ENCODE data around the gene CIAO3.
"Not testable (repeated sequence)": the region's sequence is repeated elsewhere in the genome, so short reads cannot be mapped to it uniquely, and the experiment has no call there.

The CIAO3 gene

DNA sequence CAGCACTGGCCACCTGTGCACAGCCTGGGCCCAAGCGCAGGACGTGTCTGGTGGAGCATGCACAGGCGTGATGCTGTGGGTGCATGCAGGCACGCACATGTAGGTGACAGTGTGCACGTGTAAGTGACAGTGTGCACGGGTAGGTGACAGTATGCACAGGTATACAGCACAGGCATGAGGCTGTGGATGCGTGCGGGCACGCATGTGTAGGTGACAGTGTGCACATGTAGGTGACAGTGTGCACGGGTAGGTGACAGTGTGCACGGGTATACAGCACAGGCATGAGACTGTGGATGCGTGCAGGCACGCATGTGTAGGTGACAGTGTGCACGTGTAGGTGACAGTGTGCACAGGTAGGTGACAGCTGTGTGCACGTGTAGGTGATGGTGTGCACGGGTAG lies 39.5 kb upstream of the CIAO3 start:
- TF ChIP-seq, protein P1, sequence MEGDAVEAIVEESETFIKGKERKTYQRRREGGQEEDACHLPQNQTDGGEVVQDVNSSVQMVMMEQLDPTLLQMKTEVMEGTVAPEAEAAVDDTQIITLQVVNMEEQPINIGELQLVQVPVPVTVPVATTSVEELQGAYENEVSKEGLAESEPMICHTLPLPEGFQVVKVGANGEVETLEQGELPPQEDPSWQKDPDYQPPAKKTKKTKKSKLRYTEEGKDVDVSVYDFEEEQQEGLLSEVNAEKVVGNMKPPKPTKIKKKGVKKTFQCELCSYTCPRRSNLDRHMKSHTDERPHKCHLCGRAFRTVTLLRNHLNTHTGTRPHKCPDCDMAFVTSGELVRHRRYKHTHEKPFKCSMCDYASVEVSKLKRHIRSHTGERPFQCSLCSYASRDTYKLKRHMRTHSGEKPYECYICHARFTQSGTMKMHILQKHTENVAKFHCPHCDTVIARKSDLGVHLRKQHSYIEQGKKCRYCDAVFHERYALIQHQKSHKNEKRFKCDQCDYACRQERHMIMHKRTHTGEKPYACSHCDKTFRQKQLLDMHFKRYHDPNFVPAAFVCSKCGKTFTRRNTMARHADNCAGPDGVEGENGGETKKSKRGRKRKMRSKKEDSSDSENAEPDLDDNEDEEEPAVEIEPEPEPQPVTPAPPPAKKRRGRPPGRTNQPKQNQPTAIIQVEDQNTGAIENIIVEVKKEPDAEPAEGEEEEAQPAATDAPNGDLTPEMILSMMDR (IDR thresholded peaks at IDR 0.05; ENCODE audit: control insufficient read depth, insufficient read depth, low read depth, low read length, missing control alignments) = no peak
- no peak overlapping the region for H3K4me3 ChIP-seq (ENCODE audit: control insufficient read depth, low read depth, low read length)
- DNase-seq (ENCODE audit: low read depth) = no peak

DNA sequence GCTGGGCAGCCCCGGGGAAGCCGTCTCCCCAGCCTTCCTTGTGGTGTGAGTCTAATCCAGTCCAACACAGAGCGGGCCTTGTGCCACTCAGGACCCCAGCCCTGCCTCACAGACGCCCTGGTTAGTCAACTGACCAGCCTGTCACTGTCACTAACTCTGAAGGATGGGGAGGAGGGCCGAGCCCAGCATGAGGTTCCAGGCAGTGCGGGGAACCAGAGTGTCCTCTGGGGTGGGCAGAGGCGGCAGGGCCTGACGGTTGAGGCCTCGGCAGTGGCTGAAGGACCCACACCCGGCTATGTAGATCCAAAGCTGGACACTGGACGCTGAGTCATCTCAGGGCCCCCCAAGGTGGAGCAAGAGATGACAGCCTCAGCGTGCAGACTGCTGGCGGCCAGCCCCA lies 38.8 kb upstream of the CIAO3 start:
- no peak overlapping the region for H3K4me3 ChIP-seq (ENCODE audit: control insufficient read depth, low read depth, low read length)
- no peak for DNase-seq (ENCODE audit: low read depth)
- TF ChIP-seq, protein P1 (IDR thresholded peaks at IDR 0.05; ENCODE audit: control insufficient read depth, insufficient read depth, low read depth, low read length, missing control alignments) = no peak

DNA sequence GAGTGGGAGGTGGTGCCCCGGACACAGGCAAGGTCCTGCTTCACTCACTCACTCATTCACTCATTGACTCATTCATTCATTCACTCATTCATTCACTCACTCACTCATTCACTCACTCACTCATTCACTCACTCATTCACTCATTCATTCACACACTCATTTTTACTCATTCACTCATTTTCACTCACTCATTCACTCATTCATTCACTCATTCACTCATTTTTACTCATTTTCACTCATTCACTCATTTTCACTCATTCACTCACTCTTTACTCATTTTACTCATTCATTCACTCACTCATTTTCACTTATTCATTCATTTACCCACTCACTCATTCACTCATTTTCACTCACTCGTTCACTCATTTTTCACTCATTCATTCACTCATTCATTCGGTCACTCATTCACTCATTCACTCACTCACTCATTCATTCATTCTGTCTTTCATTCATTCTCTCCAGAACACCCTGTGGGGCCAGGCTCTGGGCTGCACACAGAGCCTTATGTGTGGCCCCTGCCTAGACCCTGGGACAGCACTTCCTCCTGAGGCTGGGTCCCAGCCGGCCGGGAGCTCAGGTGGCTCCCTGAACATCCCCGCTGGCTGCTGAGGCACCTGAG lies 38.2 kb upstream of the CIAO3 start:
- no peak overlapping the region for H3K4me3 ChIP-seq (ENCODE audit: control insufficient read depth, low read depth, low read length)
- TF ChIP-seq, protein P1 (IDR thresholded peaks at IDR 0.05; ENCODE audit: control insufficient read depth, insufficient read depth, low read depth, low read length, missing control alignments) = no peak
- no peak for DNase-seq (ENCODE audit: low read depth)

DNA sequence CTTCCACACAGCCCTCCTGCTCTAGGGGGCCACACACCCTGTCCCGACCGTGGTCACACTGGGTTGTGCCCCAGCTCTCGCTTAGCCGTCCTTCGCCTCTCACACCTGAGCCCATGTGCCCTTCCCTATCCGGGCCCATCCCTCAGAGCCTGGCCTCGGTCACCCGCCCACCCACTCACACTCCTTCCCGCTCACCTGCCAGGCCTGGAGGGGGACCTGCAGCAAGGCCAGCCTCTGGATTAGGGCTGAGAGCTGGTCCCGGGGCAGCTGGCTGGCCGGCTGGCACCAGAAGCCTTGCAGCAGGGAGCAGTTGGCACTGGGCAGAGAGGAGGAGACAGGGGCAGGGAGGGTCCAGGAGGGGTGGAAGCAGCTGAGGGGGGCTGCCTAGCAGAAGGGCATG lies 37.6 kb upstream of the CIAO3 start:
- no peak overlapping the region for H3K4me3 ChIP-seq (ENCODE audit: control insufficient read depth, low read depth, low read length)
- no peak for DNase-seq (ENCODE audit: low read depth)
- TF ChIP-seq, protein P1 (IDR thresholded peaks at IDR 0.05; ENCODE audit: control insufficient read depth, insufficient read depth, low read depth, low read length, missing control alignments) = no peak

DNA sequence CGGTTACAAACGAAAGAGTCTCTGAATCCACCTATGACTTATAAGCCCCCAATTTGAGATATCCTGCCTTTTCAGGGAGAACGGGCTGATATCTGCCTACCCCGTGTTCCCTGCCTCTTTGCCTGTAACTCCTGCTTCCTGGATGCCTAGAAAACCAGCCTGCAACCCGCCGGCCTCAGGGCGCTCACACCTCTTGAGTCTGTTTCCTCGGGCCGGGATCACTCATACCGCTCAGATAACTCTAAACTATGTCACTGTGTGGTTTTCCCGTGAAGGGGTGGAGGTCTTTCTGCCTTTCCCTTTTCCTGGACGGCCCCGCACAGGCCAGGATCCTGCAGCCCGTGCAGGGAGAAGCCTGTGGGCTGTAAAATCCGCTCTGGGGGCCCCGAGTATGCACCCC lies 37.0 kb upstream of the CIAO3 start:
- TF ChIP-seq, protein P1 (IDR thresholded peaks at IDR 0.05; ENCODE audit: control insufficient read depth, insufficient read depth, low read depth, low read length, missing control alignments) = no peak
- H3K4me3 ChIP-seq (ENCODE audit: control insufficient read depth, low read depth, low read length) = no peak overlapping the region
- no peak for DNase-seq (ENCODE audit: low read depth)

DNA sequence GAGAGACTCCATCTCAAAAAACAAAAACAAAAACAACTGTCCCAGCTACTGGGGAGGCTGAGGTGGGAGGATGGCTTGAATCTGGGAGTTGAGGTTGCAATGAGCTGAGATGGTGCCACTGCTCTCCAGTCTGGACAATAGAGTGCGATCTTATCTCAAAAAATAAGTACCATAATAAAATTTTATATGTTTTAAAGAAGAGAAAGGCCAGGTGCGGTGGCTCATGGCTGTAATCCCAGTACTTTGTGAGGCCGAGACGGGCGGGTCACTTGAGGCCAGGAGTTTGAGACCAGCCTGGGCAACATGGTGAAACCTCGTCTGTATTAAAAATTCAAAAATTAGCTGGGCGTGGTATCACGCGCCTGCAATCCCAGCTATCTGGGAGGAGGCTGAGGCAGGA lies 36.0 kb upstream of the CIAO3 start:
- TF ChIP-seq, protein P1 (IDR thresholded peaks at IDR 0.05; ENCODE audit: control insufficient read depth, insufficient read depth, low read depth, low read length, missing control alignments) = no peak
- no peak for DNase-seq (ENCODE audit: low read depth)
- H3K4me3 ChIP-seq (ENCODE audit: control insufficient read depth, low read depth, low read length) = no peak overlapping the region

DNA sequence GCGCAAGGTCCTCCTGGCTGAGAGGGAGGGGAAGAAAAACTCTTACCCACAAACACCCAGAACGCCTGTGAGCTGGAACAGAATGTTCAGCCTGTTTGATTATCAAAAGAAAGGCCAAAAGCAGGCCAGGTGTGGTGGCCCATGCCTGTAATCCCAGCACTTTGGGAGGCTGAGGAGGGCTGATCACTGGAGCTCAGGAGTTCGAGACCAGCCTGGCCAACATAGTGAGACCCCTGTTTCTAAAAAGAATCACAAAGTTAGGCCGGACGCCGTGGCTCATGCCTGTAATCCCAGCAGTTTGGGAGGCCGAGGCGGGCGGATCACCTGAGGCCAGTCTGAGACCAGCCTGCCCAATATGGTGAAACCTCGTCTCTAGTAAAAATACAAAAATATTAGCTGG lies 35.5 kb upstream of the CIAO3 start:
- not testable (repeated sequence) for DNase-seq (ENCODE audit: low read depth); H3K4me3 ChIP-seq (ENCODE audit: control insufficient read depth, low read depth, low read length)

All from AG09309 (cell line).